ENCODE results near the gene EDN1. TPM values are rescaled to one million over a fixed set of nuclear protein-coding genes. Genes with fewer than 3 reads are reported as not detected.

The EDN1 gene
- total and polyA plus RNA-seq, 9 of the 15 experiments (the other 6 are each of a cell fraction or from before 2014, with no cell fraction given): 0.03 to 0.06 TPM; not detected in 7

DNA sequence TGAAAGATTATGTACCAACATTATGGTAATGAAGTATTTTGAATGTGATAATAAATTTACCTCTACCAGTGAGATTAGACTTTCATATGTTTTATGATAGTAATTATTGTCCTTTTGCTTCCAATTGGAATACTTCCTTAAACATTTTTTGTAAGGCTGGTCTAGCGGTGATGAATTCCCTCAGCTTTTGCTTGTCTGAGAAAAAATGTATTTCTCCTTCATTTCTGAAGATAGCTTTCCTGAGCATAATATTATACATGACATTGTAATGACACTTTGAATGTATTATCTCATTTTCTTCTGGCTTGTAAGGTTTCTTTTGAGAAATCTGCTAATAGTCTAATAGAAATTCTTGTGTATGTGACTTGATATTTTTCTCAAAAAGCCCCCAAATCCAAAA lies 18.6 kb upstream of the EDN1 start:
- Histone ChIP-seq H3K9me1 (ENCODE audit: control insufficient read depth, insufficient read depth, low read length) (no peaks in the 10 kb centered on the region), H3K9ac (ENCODE audit: insufficient read depth in 1 of 2, low read depth in 2 of 2, low read length in 2 of 2) (no peak overlapping the region), H3K36me3 (ENCODE audit: control insufficient read depth, insufficient read depth, low read length) (no peaks in the 10 kb centered on the region), H3K4me3 (no peak overlapping the region), H3K79me2 (ENCODE audit: control insufficient read depth, insufficient read depth, low read length) (no peaks in the 10 kb centered on the region), H2AFZ (ENCODE audit: low read depth, low read length) (no peak overlapping the region), H3K4me1 (replicated peaks in 1 of 2; ENCODE audit: control insufficient read depth in 2 of 2, insufficient read depth in 2 of 2, low read length in 2 of 2) (no peaks in the 10 kb centered on the region), H3K9me3 (replicated peaks; ENCODE audit: control insufficient read depth, insufficient read depth, low read depth, low read length) (no peaks in the 10 kb centered on the region), H3K4me2 (ENCODE audit: insufficient read depth, low read length) (no peak overlapping the region), H4K20me1 (replicated peaks; ENCODE audit: control insufficient read depth, insufficient read depth, low read length) (no peaks in the 10 kb centered on the region), H3K27me3 (ENCODE audit: control insufficient read depth in 2 of 2, insufficient read depth in 2 of 2, low read length in 2 of 2) (no peaks in the 10 kb centered on the region), H3K27ac (ENCODE audit: extremely low read depth, low read depth, low read length) (no peak overlapping the region)
- intact Hi-C loops (cut with micrococcal nuclease): no loop called here
- WGBS (ENCODE audit: insufficient coverage, low coverage, missing lambda C conversion rate): 0% methylated on average over 1 of the region's 1 CpG
- ATAC-seq (no peak), FAIRE-seq (peak; percentile 37), DNase-seq (ENCODE audit: extremely low read depth in 1 of 4, low spot score in 3 of 4) (no peak)
- ChIA-PET POLR2A (interaction anchor here (0.6 kb wide), 1 partner anchor 176 kb away, joined by 5 read pairs; no protein-coding TSS in a partner anchor), CTCF (ENCODE audit: low intra/inter-chr PET ratio) (no interaction called here)
- BruUV-seq (replicated peaks): no TSS peak
- in situ Hi-C loops (cut with MboI): no loop called here
- TF ChIP-seq DDX20 (tag; IDR thresholded peaks at IDR 0.05; ENCODE audit: low read depth): no peak
- TF ChIP-seq PRMT5 (CRISPR knock-in tag; IDR thresholded peaks at IDR 0.05): no peak
- TF ChIP-seq SNRNP70 (optimal IDR thresholded peaks at IDR 0.05; ENCODE audit: low read depth, low read length): no peak
- TF ChIP-seq, protein P1, sequence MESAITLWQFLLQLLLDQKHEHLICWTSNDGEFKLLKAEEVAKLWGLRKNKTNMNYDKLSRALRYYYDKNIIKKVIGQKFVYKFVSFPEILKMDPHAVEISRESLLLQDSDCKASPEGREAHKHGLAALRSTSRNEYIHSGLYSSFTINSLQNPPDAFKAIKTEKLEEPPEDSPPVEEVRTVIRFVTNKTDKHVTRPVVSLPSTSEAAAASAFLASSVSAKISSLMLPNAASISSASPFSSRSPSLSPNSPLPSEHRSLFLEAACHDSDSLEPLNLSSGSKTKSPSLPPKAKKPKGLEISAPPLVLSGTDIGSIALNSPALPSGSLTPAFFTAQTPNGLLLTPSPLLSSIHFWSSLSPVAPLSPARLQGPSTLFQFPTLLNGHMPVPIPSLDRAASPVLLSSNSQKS (CRISPR knock-in tag; IDR thresholded peaks at IDR 0.05): no peak
- no peak for TF ChIP-seq PTTG1 (tag; IDR thresholded peaks at IDR 0.05; ENCODE audit: low read depth)
- TF ChIP-seq BRD9 (IDR thresholded peaks at IDR 0.05; ENCODE audit: low read depth, partially characterized antibody): no peak
- no peak for TF ChIP-seq HDAC2 (IDR thresholded peaks at IDR 0.05)
- TF ChIP-seq EP400 (IDR thresholded peaks at IDR 0.05): no peak
- TF ChIP-seq, protein P2, sequence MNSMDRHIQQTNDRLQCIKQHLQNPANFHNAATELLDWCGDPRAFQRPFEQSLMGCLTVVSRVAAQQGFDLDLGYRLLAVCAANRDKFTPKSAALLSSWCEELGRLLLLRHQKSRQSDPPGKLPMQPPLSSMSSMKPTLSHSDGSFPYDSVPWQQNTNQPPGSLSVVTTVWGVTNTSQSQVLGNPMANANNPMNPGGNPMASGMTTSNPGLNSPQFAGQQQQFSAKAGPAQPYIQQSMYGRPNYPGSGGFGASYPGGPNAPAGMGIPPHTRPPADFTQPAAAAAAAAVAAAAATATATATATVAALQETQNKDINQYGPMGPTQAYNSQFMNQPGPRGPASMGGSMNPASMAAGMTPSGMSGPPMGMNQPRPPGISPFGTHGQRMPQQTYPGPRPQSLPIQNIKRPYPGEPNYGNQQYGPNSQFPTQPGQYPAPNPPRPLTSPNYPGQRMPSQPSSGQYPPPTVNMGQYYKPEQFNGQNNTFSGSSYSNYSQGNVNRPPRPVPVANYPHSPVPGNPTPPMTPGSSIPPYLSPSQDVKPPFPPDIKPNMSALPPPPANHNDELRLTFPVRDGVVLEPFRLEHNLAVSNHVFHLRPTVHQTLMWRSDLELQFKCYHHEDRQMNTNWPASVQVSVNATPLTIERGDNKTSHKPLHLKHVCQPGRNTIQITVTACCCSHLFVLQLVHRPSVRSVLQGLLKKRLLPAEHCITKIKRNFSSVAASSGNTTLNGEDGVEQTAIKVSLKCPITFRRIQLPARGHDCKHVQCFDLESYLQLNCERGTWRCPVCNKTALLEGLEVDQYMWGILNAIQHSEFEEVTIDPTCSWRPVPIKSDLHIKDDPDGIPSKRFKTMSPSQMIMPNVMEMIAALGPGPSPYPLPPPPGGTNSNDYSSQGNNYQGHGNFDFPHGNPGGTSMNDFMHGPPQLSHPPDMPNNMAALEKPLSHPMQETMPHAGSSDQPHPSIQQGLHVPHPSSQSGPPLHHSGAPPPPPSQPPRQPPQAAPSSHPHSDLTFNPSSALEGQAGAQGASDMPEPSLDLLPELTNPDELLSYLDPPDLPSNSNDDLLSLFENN (IDR thresholded peaks at IDR 0.05; ENCODE audit: low read depth in 2 of 2, low read length in 2 of 2): no peak
- no peak for TF ChIP-seq ZNF445 (CRISPR knock-in tag; IDR thresholded peaks at IDR 0.05; ENCODE audit: low read depth)
- TF ChIP-seq, protein P3, sequence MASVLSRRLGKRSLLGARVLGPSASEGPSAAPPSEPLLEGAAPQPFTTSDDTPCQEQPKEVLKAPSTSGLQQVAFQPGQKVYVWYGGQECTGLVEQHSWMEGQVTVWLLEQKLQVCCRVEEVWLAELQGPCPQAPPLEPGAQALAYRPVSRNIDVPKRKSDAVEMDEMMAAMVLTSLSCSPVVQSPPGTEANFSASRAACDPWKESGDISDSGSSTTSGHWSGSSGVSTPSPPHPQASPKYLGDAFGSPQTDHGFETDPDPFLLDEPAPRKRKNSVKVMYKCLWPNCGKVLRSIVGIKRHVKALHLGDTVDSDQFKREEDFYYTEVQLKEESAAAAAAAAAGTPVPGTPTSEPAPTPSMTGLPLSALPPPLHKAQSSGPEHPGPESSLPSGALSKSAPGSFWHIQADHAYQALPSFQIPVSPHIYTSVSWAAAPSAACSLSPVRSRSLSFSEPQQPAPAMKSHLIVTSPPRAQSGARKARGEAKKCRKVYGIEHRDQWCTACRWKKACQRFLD (CRISPR knock-in tag; IDR thresholded peaks at IDR 0.05): no peak
- no peak for TF ChIP-seq BDP1 (IDR thresholded peaks at IDR 0.05; ENCODE audit: insufficient read depth, insufficient read length)
- TF ChIP-seq, protein P4, sequence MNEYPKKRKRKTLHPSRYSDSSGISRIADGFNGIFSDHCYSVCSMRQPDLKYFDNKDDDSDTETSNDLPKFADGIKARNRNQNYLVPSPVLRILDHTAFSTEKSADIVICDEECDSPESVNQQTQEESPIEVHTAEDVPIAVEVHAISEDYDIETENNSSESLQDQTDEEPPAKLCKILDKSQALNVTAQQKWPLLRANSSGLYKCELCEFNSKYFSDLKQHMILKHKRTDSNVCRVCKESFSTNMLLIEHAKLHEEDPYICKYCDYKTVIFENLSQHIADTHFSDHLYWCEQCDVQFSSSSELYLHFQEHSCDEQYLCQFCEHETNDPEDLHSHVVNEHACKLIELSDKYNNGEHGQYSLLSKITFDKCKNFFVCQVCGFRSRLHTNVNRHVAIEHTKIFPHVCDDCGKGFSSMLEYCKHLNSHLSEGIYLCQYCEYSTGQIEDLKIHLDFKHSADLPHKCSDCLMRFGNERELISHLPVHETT (CRISPR knock-in tag; conservative IDR thresholded peaks at IDR 0.05 in 1 of 2, IDR thresholded peaks at IDR 0.05 in 1 of 2): no peak
- no peak for TF ChIP-seq MAZ (CRISPR knock-in tag; conservative IDR thresholded peaks at IDR 0.05 in 1 of 2, IDR thresholded peaks at IDR 0.05 in 1 of 2)
- no peak for TF ChIP-seq NR3C1 (CRISPR knock-in tag; IDR thresholded peaks at IDR 0.05)
- TF ChIP-seq ELF4 (CRISPR knock-in tag; IDR thresholded peaks at IDR 0.05): no peak
